RWPE1 (cell line): Measurements from ENCODE around the gene UBAC2.

ENCODE experiments used
- CTCF ChIA-PET: fragments of 350-600 bp; sonication (Branson Sonifier 250); formaldehyde crosslinking; extraction: SDS; loops from one replicate; lab custom pipeline; 2021; lab: Yijun Ruan, JAX
- POLR2A ChIA-PET: fragments of 400-600 bp; formaldehyde crosslinking; extraction: SDS; loops from one replicate; lab custom pipeline; 2020; ENCODE audit warnings: antibody characterized with exemption; ENCODE audit not compliant: low non-redundant PET; lab: Yijun Ruan, JAX
- DNase-seq: peaks from one replicate; pipeline ENCODE4 v3.0.0; 2012; ENCODE audit warnings: low spot score
- H3K27ac ChIP-seq: fragments of 450-650 bp; 2 replicates; pipeline ENCODE4 v1.5.1; 2017
- CTCF ChIP-seq: fragments of 450-650 bp; conservative IDR thresholded peaks from 2 replicates; pipeline ENCODE4 v1.5.1; 2017; ENCODE audit warnings: low read depth, mild to moderate bottlenecking

The UBAC2 gene

GRCh38 chr13:99381766-99382165 is 181.1 kb downstream of the UBAC2 start:
- ChIA-PET POLR2A (no interaction called here), CTCF (interaction anchor here (0.6 kb wide), 1 partner anchor 37 kb away, joined by 4 read pairs; no protein-coding TSS in a partner anchor)
- no peak for TF ChIP-seq CTCF
- H3K27ac ChIP-seq = no peak overlapping the region
- no peak for DNase-seq

- CTCF ChIA-PET = interaction anchor here (0.6 kb wide), 1 partner anchor 29 kb away, joined by 3 read pairs; no protein-coding TSS in a partner anchor
- H3K27ac ChIP-seq = peak overlapping the region; percentile 57
- DNase-seq = no peak
- POLR2A ChIA-PET = no interaction called here
- TF ChIP-seq CTCF = no peak
Observed at GRCh38 chr13:99382428-99383133, 181.9 kb downstream of the UBAC2 start.

GRCh38 chr13:99383511-99383921 is 182.9 kb downstream of the UBAC2 start:
- ChIA-PET POLR2A (no interaction called here), CTCF (interaction anchor here (0.6 kb wide), 2 partner anchors 28 to 72 kb away, joined by 3 to 6 read pairs; no protein-coding TSS in a partner anchor)
- TF ChIP-seq CTCF = no peak
- no peak overlapping the region for H3K27ac ChIP-seq
- DNase-seq = no peak

- DNase-seq = no peak
- ChIA-PET POLR2A (no interaction called here), CTCF (interaction anchor here (0.6 kb wide), 1 partner anchor 72 kb away, joined by 6 read pairs; no protein-coding TSS in a partner anchor)
- TF ChIP-seq CTCF = no peak
- no peak overlapping the region for H3K27ac ChIP-seq
Observed at GRCh38 chr13:99383946-99384345, 183.3 kb downstream of the UBAC2 start.

GRCh38 chr13:99384468-99384867 is 183.8 kb downstream of the UBAC2 start:
- CTCF ChIA-PET = interaction anchor here (0.6 kb wide), 1 partner anchor 71 kb away, joined by 6 read pairs; no protein-coding TSS in a partner anchor
- no peak for TF ChIP-seq CTCF
- POLR2A ChIA-PET = no interaction called here
- DNase-seq = no peak
- H3K27ac ChIP-seq = no peak overlapping the region

GRCh38 chr13:99385161-99385560 is 184.5 kb downstream of the UBAC2 start:
- no peak overlapping the region for H3K27ac ChIP-seq
- POLR2A ChIA-PET = no interaction called here
- TF ChIP-seq CTCF = no peak
- CTCF ChIA-PET = no interaction called here
- DNase-seq = no peak
